Naive thymus-derived CD4-positive, alpha-beta T cell (primary cell): ENCODE data around the gene CNTN1. TPM values are rescaled to one million over a fixed set of nuclear protein-coding genes. Genes with fewer than 3 reads are reported as not detected.

ENCODE experiments used
- ATAC-seq: fragments of 150-1000 bp; cut with Tn5 transposase; 2 replicates; pipeline ENCODE4 v1.10.0; 2021; ENCODE audit warnings: mild to moderate bottlenecking, moderate library complexity
- CTCF ChIA-PET: fragments of 350-600 bp; sonication (Branson Sonifier 250); formaldehyde crosslinking; loops from one replicate; lab custom pipeline; 2021; ENCODE audit warnings: antibody characterized with exemption; lab: Charles Lee
- POLR2A ChIA-PET: fragments of 350-600 bp; sonication (Branson Sonifier 250); formaldehyde crosslinking; loops from one replicate; lab custom pipeline; 2021; ENCODE audit warnings: antibody characterized with exemption, inconsistent platforms; lab: Charles Lee
- DNase-seq, 9 donors: peaks; one replicate each; pipeline versions ENCODE4 v3.0.0 to v3.0.0-alpha.2; 2020 to 2022; ENCODE audit warnings: mixed read lengths in 1 of 9
- H3K27ac ChIP-seq: one replicate; pipeline ENCODE4 v1.7.0; 2013; ENCODE audit warnings: mild to moderate bottlenecking, low read depth, low read length, moderate library complexity
- H3K27me3 ChIP-seq, 2 donors: one replicate each; pipeline ENCODE4 v1.7.0; 2013; ENCODE audit warnings: low read length in 2 of 2, mild to moderate bottlenecking in 2 of 2, moderate library complexity in 2 of 2; ENCODE audit not compliant: control insufficient read depth in 2 of 2, insufficient read depth in 2 of 2
- H3K36me3 ChIP-seq, 3 experiments: 1 replicate in 2 of 3; 2 replicates in 1 of 3; pipeline ENCODE4 v1.7.0; 2013; ENCODE audit warnings: low read length in 3 of 3, mild to moderate bottlenecking in 3 of 3, moderate library complexity in 1 of 3; ENCODE audit not compliant: insufficient read depth in 3 of 3, control insufficient read depth in 2 of 3
- H3K4me1 ChIP-seq, 2 donors: one replicate each; pipeline ENCODE4 v1.7.0; 2013; ENCODE audit warnings: low read length in 2 of 2, mild to moderate bottlenecking in 2 of 2, moderate library complexity in 1 of 2; ENCODE audit not compliant: control insufficient read depth in 2 of 2, insufficient read depth in 2 of 2
- H3K4me3 ChIP-seq: 2 replicates; pipeline ENCODE4 v1.7.0; 2013; ENCODE audit warnings: mild to moderate bottlenecking, low read length
- H3K9me3 ChIP-seq, 3 experiments: 1 replicate in 2 of 3; 2 replicates in 1 of 3; pipeline ENCODE4 v1.7.0; 2013; ENCODE audit warnings: low read length in 3 of 3; ENCODE audit not compliant: control insufficient read depth in 2 of 3
- H3K27ac Mint-ChIP-seq, 9 donors: one replicate each; pipeline ENCODE4 v1.8.0; 2020 to 2022; ENCODE audit warnings: mixed read lengths in 9 of 9, mild to moderate bottlenecking in 8 of 9, moderate library complexity in 5 of 9, inconsistent platforms in 2 of 9
- H3K27me3 Mint-ChIP-seq, 5 donors: one replicate each; pipeline ENCODE4 v1.8.0; 2021 to 2022; ENCODE audit warnings: mixed read lengths in 5 of 5, mild to moderate bottlenecking in 1 of 5
- H3K36me3 Mint-ChIP-seq, 5 donors: one replicate each; pipeline ENCODE4 v1.8.0; 2020 to 2022; ENCODE audit warnings: mixed read lengths in 5 of 5, mild to moderate bottlenecking in 3 of 5, inconsistent platforms in 1 of 5
- H3K4me1 Mint-ChIP-seq, 7 donors: one replicate each; pipeline ENCODE4 v1.8.0; 2020 to 2022; ENCODE audit warnings: mixed read lengths in 7 of 7, mild to moderate bottlenecking in 3 of 7, inconsistent platforms in 1 of 7
- H3K4me3 Mint-ChIP-seq, 10 donors: one replicate each; pipeline ENCODE4 v1.8.0; 2020 to 2022; ENCODE audit warnings: mild to moderate bottlenecking in 10 of 10, mixed read lengths in 10 of 10, moderate library complexity in 6 of 10, inconsistent platforms in 2 of 10
- H3K9me3 Mint-ChIP-seq, 11 donors: one replicate each; pipeline ENCODE4 v1.8.0; 2020 to 2022; ENCODE audit warnings: mixed read lengths in 11 of 11, mild to moderate bottlenecking in 4 of 11, inconsistent platforms in 1 of 11, moderate library complexity in 1 of 11
- intact Hi-C, 2 donors: fragments of 100-400 bp; cut with micrococcal nuclease; formaldehyde crosslinking; loops; one replicate each; pipeline ENCODE4 v1.15.1; 2023
- polyA plus RNA-seq, 2 donors: library from polyadenylated mRNA; unstranded; fragments of 300-500 nt; fragmentation: Illumina TruSeq; gene quantifications; one replicate each; pipeline ENCODE4 v1.2.3, GENCODE V29; 2021
- total RNA-seq, 6 experiments: library from RNA in 5 of 6; stranded (reverse) in 5 of 6; gene quantifications; 1 replicate in 5 of 6; 2 replicates in 1 of 6; pipeline ENCODE4 v1.2.3 and lab custom pipeline; 2021 to 2026

CNTN1 gene
- total and polyA plus RNA-seq, 7 experiments from 2014 or later = not detected

DNA sequence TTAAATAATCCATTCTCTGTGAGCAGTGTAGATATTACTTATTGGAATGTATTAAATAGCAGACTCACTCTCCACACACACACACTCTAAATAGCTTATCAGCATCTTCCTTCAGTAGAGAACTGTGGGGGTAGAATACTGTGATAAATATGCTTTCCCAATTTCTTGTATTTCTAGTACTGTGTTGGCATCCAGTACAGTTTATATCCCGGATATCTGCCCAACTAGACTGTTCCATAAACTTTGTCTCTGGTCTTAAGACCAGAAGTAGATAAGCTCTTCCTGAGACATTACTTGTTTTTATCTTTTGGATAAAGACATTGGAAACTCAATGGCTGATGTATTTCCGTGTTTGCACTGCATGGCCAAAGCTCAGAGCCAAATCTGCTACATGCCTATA lies 359.7 kb downstream of the CNTN1 start:
- H3K27me3 ChIP-seq = no peaks in the 10 kb centered on the region
- H3K27me3 Mint-ChIP-seq = no peaks in the 10 kb centered on the region
- no peak overlapping the region for H3K27ac ChIP-seq
- peaks cover 0 to 2% (median 0%) of the 10 kb centered on the region in 11 donors for H3K9me3 Mint-ChIP-seq
- no peaks in the 10 kb centered on the region for H3K9me3 ChIP-seq
- no peaks in the 10 kb centered on the region for H3K4me1 Mint-ChIP-seq
- no peaks in the 10 kb centered on the region for H3K36me3 ChIP-seq
- no peak overlapping the region for H3K4me3 Mint-ChIP-seq
- POLR2A ChIA-PET = interaction anchor here (0.7 kb wide), 1 partner anchor 675 kb away, joined by 3 read pairs; no protein-coding TSS in a partner anchor
- DNase-seq = no peak
- H3K4me1 ChIP-seq = no peaks in the 10 kb centered on the region
- CTCF ChIA-PET = no interaction called here
- H3K27ac Mint-ChIP-seq = no peak overlapping the region
- intact Hi-C loops = no loop called here
- no peaks in the 10 kb centered on the region for H3K36me3 Mint-ChIP-seq
- no peak overlapping the region for H3K4me3 ChIP-seq
- ATAC-seq = no peak

DNA sequence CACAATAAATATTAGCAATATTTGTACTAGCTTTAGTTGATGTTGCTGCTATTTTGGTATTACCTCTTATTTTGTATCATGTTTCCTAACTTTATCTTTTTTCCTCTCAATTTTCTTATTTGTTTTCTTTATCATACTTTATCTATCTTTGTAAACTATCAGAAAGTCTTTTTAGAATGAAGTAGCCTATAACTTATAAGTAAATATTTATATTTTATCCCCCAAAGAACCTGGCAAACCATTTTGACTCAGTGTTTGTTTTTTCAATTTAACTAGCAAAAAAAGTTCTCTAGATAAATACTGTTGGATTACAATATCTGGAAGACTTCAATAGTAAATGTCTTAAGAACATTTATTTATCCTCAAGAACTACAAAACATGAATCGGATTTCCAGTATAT lies 360.2 kb downstream of the CNTN1 start:
- H3K4me3 Mint-ChIP-seq = no peak overlapping the region
- H3K9me3 Mint-ChIP-seq = peaks cover 0 to 2% (median 0%) of the 10 kb centered on the region in 11 donors
- Histone ChIP-seq H3K27ac (no peak overlapping the region), H3K36me3 (no peaks in the 10 kb centered on the region), H3K4me3 (no peak overlapping the region), H3K9me3 (no peaks in the 10 kb centered on the region), H3K4me1 (no peaks in the 10 kb centered on the region), H3K27me3 (no peaks in the 10 kb centered on the region)
- DNase-seq = no peak
- intact Hi-C loops = no loop called here
- ATAC-seq = no peak
- no peaks in the 10 kb centered on the region for H3K4me1 Mint-ChIP-seq
- no peak overlapping the region for H3K27ac Mint-ChIP-seq
- ChIA-PET POLR2A (interaction anchor here (0.7 kb wide), 1 partner anchor 675 kb away, joined by 3 read pairs; no protein-coding TSS in a partner anchor), CTCF (no interaction called here)
- H3K27me3 Mint-ChIP-seq = peaks cover 0 to 2% (median 0%) of the 10 kb centered on the region in 5 donors
- no peaks in the 10 kb centered on the region for H3K36me3 Mint-ChIP-seq

DNA sequence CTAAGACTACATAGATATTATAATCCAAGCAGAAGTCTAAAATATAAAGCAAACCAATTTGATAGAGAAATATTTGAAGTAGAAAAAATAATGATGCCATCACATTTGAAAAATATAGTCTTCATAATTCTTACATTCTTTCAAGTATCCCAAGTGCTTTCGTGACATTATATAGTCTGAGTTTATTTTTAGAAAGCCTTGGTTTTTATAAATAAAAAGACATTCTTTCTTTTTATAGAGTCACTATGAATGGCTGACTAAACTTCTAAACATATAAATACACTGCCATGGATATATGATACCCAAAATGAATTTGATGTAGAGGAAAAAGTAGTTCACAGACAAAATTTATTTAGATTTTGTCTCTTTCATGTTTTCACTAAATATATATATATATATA lies 360.8 kb downstream of the CNTN1 start:
- Histone ChIP-seq H3K27ac (no peak overlapping the region), H3K27me3 (no peaks in the 10 kb centered on the region), H3K9me3 (no peaks in the 10 kb centered on the region), H3K36me3 (no peaks in the 10 kb centered on the region), H3K4me3 (no peak overlapping the region), H3K4me1 (no peaks in the 10 kb centered on the region)
- Mint-ChIP-seq H3K4me3 (no peak overlapping the region), H3K9me3 (peaks cover 0 to 8% (median 0%) of the 10 kb centered on the region in 11 donors), H3K36me3 (no peaks in the 10 kb centered on the region), H3K4me1 (no peaks in the 10 kb centered on the region), H3K27me3 (peaks cover 0 to 5% (median 0%) of the 10 kb centered on the region in 5 donors), H3K27ac (no peak overlapping the region)
- POLR2A ChIA-PET = no interaction called here
- no peak for DNase-seq
- intact Hi-C loops = no loop called here
- CTCF ChIA-PET = no interaction called here
- no peak for ATAC-seq

DNA sequence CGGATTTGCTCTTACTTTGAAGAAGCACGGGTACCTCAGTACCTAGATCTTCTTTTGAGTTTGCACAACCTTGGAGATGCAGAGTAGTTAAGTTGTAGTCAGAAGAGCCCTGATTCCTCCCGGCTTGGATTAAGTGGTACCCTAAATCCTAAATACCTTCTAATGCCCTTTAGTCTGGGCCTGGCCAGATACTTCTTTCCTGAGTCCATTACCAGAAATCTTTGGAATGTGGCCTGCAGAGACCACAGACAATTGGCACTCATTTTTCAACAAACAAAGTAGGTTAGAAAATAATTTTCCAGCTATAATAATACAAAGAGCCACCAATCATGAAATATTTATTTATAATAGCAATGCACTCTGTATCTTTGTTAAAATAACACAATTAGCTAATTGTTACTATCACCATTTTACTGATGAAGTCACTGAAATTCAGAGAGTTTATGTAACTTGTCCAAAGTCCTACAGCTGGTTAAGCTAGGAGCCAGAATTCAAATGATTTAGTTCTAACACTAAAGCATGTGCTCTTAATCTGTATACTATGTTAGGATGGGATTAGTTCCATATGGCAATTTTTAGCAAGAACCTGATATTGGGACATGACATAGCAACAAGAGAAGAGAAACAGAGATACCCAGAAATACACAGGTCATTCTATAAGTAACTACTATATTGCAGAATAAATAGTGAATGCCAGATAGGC lies 363.8 kb downstream of the CNTN1 start:
- Histone ChIP-seq H3K36me3 (no peaks in the 10 kb centered on the region), H3K9me3 (no peaks in the 10 kb centered on the region), H3K4me3 (no peak overlapping the region), H3K4me1 (no peaks in the 10 kb centered on the region), H3K27me3 (no peaks in the 10 kb centered on the region), H3K27ac (no peak overlapping the region)
- peaks cover 0 to 5% (median 0%) of the 10 kb centered on the region in 5 donors for H3K27me3 Mint-ChIP-seq
- H3K4me3 Mint-ChIP-seq = no peak overlapping the region
- H3K27ac Mint-ChIP-seq = no peak overlapping the region
- H3K9me3 Mint-ChIP-seq = peaks cover 0 to 8% (median 0%) of the 10 kb centered on the region in 11 donors
- DNase-seq = no peak
- intact Hi-C loops = no loop called here
- no peak for ATAC-seq
- CTCF ChIA-PET = no interaction called here
- no peaks in the 10 kb centered on the region for H3K36me3 Mint-ChIP-seq
- POLR2A ChIA-PET = no interaction called here
- H3K4me1 Mint-ChIP-seq = no peaks in the 10 kb centered on the region

- H3K27ac Mint-ChIP-seq = no peak overlapping the region
- no peaks in the 10 kb centered on the region for H3K36me3 Mint-ChIP-seq
- Histone ChIP-seq H3K27ac (no peak overlapping the region), H3K27me3 (no peaks in the 10 kb centered on the region), H3K4me3 (no peak overlapping the region), H3K36me3 (no peaks in the 10 kb centered on the region), H3K9me3 (no peaks in the 10 kb centered on the region), H3K4me1 (no peaks in the 10 kb centered on the region)
- no peak for DNase-seq
- ChIA-PET CTCF (no interaction called here), POLR2A (no interaction called here)
- H3K4me3 Mint-ChIP-seq = no peak overlapping the region
- peaks cover 0 to 8% (median 0%) of the 10 kb centered on the region in 11 donors for H3K9me3 Mint-ChIP-seq
- H3K27me3 Mint-ChIP-seq = peaks cover 0 to 5% (median 0%) of the 10 kb centered on the region in 5 donors
- no peaks in the 10 kb centered on the region for H3K4me1 Mint-ChIP-seq
- no peak for ATAC-seq
- intact Hi-C loops = no loop called here
Measured at GRCh38 chr12:41058266-41058665, 366.0 kb downstream of the CNTN1 start.

DNA sequence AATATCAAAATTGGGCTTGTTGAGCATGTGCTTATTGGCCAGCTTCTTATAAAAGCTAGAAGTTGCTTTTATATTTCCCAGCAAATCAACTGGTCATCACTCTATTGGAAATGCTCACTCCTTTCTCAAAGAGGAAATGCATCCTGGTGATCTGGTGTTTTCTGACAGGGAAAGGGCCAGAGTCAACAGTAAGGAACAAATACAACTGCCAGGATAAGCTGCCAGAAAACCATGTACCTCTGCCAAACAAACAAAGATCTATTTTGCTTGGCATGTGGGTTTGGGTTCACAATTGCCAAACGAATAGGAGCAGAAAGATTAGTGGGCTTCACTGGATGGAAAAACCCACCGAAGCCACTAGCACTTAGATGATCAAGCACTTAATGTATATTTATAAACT lies 369.0 kb downstream of the CNTN1 start:
- no peaks in the 10 kb centered on the region for H3K27me3 ChIP-seq
- Mint-ChIP-seq H3K36me3 (no peaks in the 10 kb centered on the region), H3K27me3 (peaks cover 0 to 5% (median 0%) of the 10 kb centered on the region in 5 donors), H3K9me3 (peaks cover 0 to 8% (median 0%) of the 10 kb centered on the region in 11 donors), H3K4me1 (no peaks in the 10 kb centered on the region), H3K27ac (no peak overlapping the region), H3K4me3 (no peak overlapping the region)
- no peaks in the 10 kb centered on the region for H3K36me3 ChIP-seq
- no peaks in the 10 kb centered on the region for H3K4me1 ChIP-seq
- intact Hi-C loops = no loop called here
- no peak for ATAC-seq
- no peak overlapping the region for H3K4me3 ChIP-seq
- H3K9me3 ChIP-seq = no peaks in the 10 kb centered on the region
- ChIA-PET CTCF (no interaction called here), POLR2A (no interaction called here)
- DNase-seq = no peak
- no peak overlapping the region for H3K27ac ChIP-seq

GRCh38 chr12:41064411-41064810 lies 372.2 kb downstream of the CNTN1 start:
- H3K4me3 Mint-ChIP-seq = no peak overlapping the region
- intact Hi-C loops = no loop called here

More at GRCh38 chr12:41064411-41064810, 372.2 kb downstream of the CNTN1 start:
- Histone ChIP-seq H3K9me3 (no peaks in the 10 kb centered on the region), H3K27ac (no peak overlapping the region), H3K36me3 (no peaks in the 10 kb centered on the region), H3K27me3 (no peaks in the 10 kb centered on the region), H3K4me1 (no peaks in the 10 kb centered on the region), H3K4me3 (no peak overlapping the region)
- ChIA-PET CTCF (no interaction called here), POLR2A (no interaction called here)
- Mint-ChIP-seq H3K9me3 (peaks cover 0 to 6% (median 0%) of the 10 kb centered on the region in 11 donors), H3K36me3 (no peaks in the 10 kb centered on the region), H3K27me3 (no peaks in the 10 kb centered on the region), H3K27ac (no peak overlapping the region), H3K4me1 (no peaks in the 10 kb centered on the region)
- ATAC-seq = no peak
- no peak for DNase-seq
